H1 (cell line): ENCODE measurements around the gene AGPAT2. TPM values are rescaled to one million over a fixed set of nuclear protein-coding genes. Genes with fewer than 3 reads are reported as not detected.
A peak's percentile ranks its signal among the peaks of the same experiment; 100 is the strongest.

ENCODE experiments used
- CTCF ChIA-PET: fragments of 300-600 bp; sonication (Branson Sonifier 250); formaldehyde crosslinking; loops from one replicate; lab custom pipeline; 2021; ENCODE audit not compliant: partially characterized antibody; lab: Charles Lee
- POLR2A ChIA-PET: fragments of 300-600 bp; sonication (Branson Sonifier 250); formaldehyde crosslinking; loops from one replicate; lab custom pipeline; 2021; ENCODE audit warnings: inconsistent platforms; ENCODE audit not compliant: partially characterized antibody; lab: Charles Lee
- DNase-seq, 2 experiments: peaks; one replicate each; pipeline versions ENCODE4 v3.0.0 to v3.0.0-alpha.2; 2010 to 2022; ENCODE audit warnings: low spot score in 2 of 2, low read depth in 1 of 2, mixed read lengths in 1 of 2
- FAIRE-seq: peaks from 2 replicates; lab custom pipeline; 2011; peaks lifted over from hg19 to GRCh38; lab: Jason Lieb, UNC
- H2AFZ ChIP-seq: 2 replicates; pipeline ENCODE4 v1.8.1; 2012; ENCODE audit warnings: low read length, inconsistent platforms
- H2AK5ac ChIP-seq: 2 replicates; pipeline ENCODE4 v1.6.1; 2013; ENCODE audit warnings: low read depth, low read length
- H2BK120ac ChIP-seq: replicated peaks from 2 replicates; pipeline ENCODE3; 2013; ENCODE audit warnings: low read depth, low read length, inconsistent platforms
- H2BK12ac ChIP-seq: 2 replicates; pipeline ENCODE4 v1.6.1; 2013; ENCODE audit warnings: low read depth, low read length
- H2BK15ac ChIP-seq: 2 replicates; pipeline ENCODE4 v1.6.1; 2013; ENCODE audit warnings: low read length
- H2BK20ac ChIP-seq: 2 replicates; pipeline ENCODE4 v1.6.1; 2013; ENCODE audit warnings: low read length
- H2BK5ac ChIP-seq: 2 replicates; pipeline ENCODE4 v1.6.1; 2013; ENCODE audit warnings: low read depth, low read length
- H3K14ac ChIP-seq: 2 replicates; pipeline ENCODE4 v1.6.1; 2013; ENCODE audit warnings: inconsistent platforms; ENCODE audit not compliant: insufficient read length
- H3K18ac ChIP-seq: 2 replicates; pipeline ENCODE4 v1.6.1; 2013; ENCODE audit warnings: low read length; ENCODE audit errors: extremely low read depth
- H3K23ac ChIP-seq: 2 replicates; pipeline ENCODE4 v1.6.1; 2013; ENCODE audit warnings: inconsistent platforms; ENCODE audit not compliant: insufficient read length
- H3K23me2 ChIP-seq: 2 replicates; pipeline ENCODE4 v1.6.1; 2013; ENCODE audit warnings: low read depth, low read length
- H3K27ac ChIP-seq: 2 replicates; pipeline ENCODE4 v1.6.1; 2011; ENCODE audit warnings: low read depth, low read length, inconsistent platforms
- H3K27me3 ChIP-seq, 4 experiments: replicated peaks in 1 of 4; 1 replicate in 1 of 4; 2 replicates in 3 of 4; pipeline versions ENCODE4 v1.6.1 to v1.8.1; 2011 to 2013; ENCODE audit warnings: low read length in 3 of 4, mild to moderate bottlenecking in 3 of 4, inconsistent platforms in 2 of 4, mixed read lengths in 2 of 4, moderate library complexity in 1 of 4; ENCODE audit not compliant: control insufficient read depth in 3 of 4, insufficient read depth in 3 of 4; ENCODE audit errors: extremely low read depth in 1 of 4
- H3K36me3 ChIP-seq, 4 experiments: 2 replicates each; pipeline versions ENCODE4 v1.6.1 to v1.8.1; 2011 to 2013; ENCODE audit warnings: mild to moderate bottlenecking in 4 of 4, low read length in 3 of 4, moderate library complexity in 2 of 4, control low read depth in 1 of 4, inconsistent platforms in 1 of 4; ENCODE audit not compliant: insufficient read depth in 4 of 4, control insufficient read depth in 2 of 4
- H3K4ac ChIP-seq: replicated peaks from 2 replicates; pipeline ENCODE3; 2013; ENCODE audit warnings: low read length, low read depth, mixed read lengths, inconsistent platforms; ENCODE audit not compliant: insufficient read length
- H3K4me1 ChIP-seq, 4 experiments: replicated peaks in 1 of 4; 1 replicate in 1 of 4; 2 replicates in 3 of 4; pipeline versions ENCODE4 v1.6.1 to v1.8.1; 2011 to 2013; ENCODE audit warnings: low read length in 3 of 4, inconsistent platforms in 2 of 4, mixed read lengths in 1 of 4; ENCODE audit not compliant: insufficient read depth in 4 of 4, control insufficient read depth in 3 of 4
- H3K4me2 ChIP-seq, 2 experiments: 2 replicates each; pipeline versions ENCODE4 v1.6.1 to v1.8.1; 2011 to 2013; ENCODE audit warnings: low read depth in 2 of 2, low read length in 2 of 2, control low read depth in 1 of 2, inconsistent platforms in 1 of 2, mild to moderate bottlenecking in 1 of 2; ENCODE audit not compliant: insufficient read depth in 1 of 2
- H3K4me3 ChIP-seq, 4 experiments: fragments of 200-600, 300-600 bp in 1 of 4; sonication (generic), shearing (Covaris generic), sonication (Bioruptor Twin) in 1 of 4; 2 replicates each; pipeline versions ENCODE4 v1.5.1 to v1.8.1; 2011 to 2016; ENCODE audit warnings: low read length in 4 of 4, low read depth in 3 of 4, control low read depth in 2 of 4, inconsistent platforms in 2 of 4, mild to moderate bottlenecking in 2 of 4, mixed read lengths in 1 of 4, moderate library complexity in 1 of 4; ENCODE audit not compliant: insufficient read depth in 2 of 4; ENCODE audit errors: extremely low read depth in 1 of 4
- H3K56ac ChIP-seq: replicated peaks from 2 replicates; pipeline ENCODE3; 2013; ENCODE audit warnings: low read depth, mild to moderate bottlenecking, mixed read lengths, low read length, inconsistent platforms; ENCODE audit not compliant: insufficient read length
- H3K79me1 ChIP-seq: 2 replicates; pipeline ENCODE4 v1.6.1; 2013; ENCODE audit warnings: low read depth, low read length, control low read depth
- H3K79me2 ChIP-seq, 2 experiments: 2 replicates each; pipeline versions ENCODE4 v1.6.1 to v1.8.1; 2012 to 2013; ENCODE audit warnings: low read length in 2 of 2, mild to moderate bottlenecking in 2 of 2, inconsistent platforms in 1 of 2; ENCODE audit not compliant: insufficient read depth in 2 of 2, control insufficient read depth in 1 of 2
- H3K9ac ChIP-seq, 4 experiments: replicated peaks in 1 of 4; 1 replicate in 1 of 4; 2 replicates in 3 of 4; pipeline versions ENCODE4 v1.6.1 to v1.8.1; 2011 to 2013; ENCODE audit warnings: low read depth in 3 of 4, low read length in 3 of 4, control low read depth in 2 of 4, mild to moderate bottlenecking in 2 of 4, moderate library complexity in 2 of 4, inconsistent platforms in 1 of 4; ENCODE audit errors: extremely low read depth in 1 of 4
- H3K9me3 ChIP-seq, 2 experiments: 2 replicates each; pipeline versions ENCODE4 v1.6.1 to v1.8.1; 2012 to 2013; ENCODE audit warnings: mild to moderate bottlenecking in 2 of 2, moderate library complexity in 2 of 2, control low read depth in 1 of 2, inconsistent platforms in 1 of 2, low read depth in 1 of 2, low read length in 1 of 2, mixed read lengths in 1 of 2; ENCODE audit not compliant: insufficient read depth in 2 of 2
- H4K20me1 ChIP-seq, 2 experiments: replicated peaks in 1 of 2; 2 replicates each; pipeline versions ENCODE3 to v1.8.1; 2011 to 2013; ENCODE audit warnings: inconsistent platforms in 2 of 2, low read length in 2 of 2, mild to moderate bottlenecking in 1 of 2; ENCODE audit not compliant: insufficient read depth in 2 of 2, control insufficient read depth in 1 of 2
- H4K5ac ChIP-seq: 2 replicates; pipeline ENCODE4 v1.6.1; 2013; ENCODE audit warnings: low read length, low read depth, mixed read lengths, inconsistent platforms; ENCODE audit not compliant: insufficient read length
- H4K8ac ChIP-seq: 2 replicates; pipeline ENCODE4 v1.8.0; 2013; ENCODE audit warnings: mild to moderate bottlenecking, moderate library complexity, low read length, inconsistent platforms; ENCODE audit not compliant: insufficient read depth; ENCODE audit errors: extremely low read depth
- H4K91ac ChIP-seq: replicated peaks from 2 replicates; pipeline ENCODE3; 2013; ENCODE audit warnings: low read length, mixed read lengths, inconsistent platforms; ENCODE audit not compliant: insufficient read length
- MAFK ChIP-seq: IDR thresholded peaks from 2 replicates; pipeline ENCODE4 v1.6.1; 2012; ENCODE audit warnings: low read depth, mild to moderate bottlenecking, improper control_type of control experiment, low read length
- MAX ChIP-seq: IDR thresholded peaks from 2 replicates; pipeline ENCODE4 v1.6.1; 2012; ENCODE audit warnings: inconsistent platforms
- NANOG ChIP-seq: IDR thresholded peaks from 2 replicates; pipeline ENCODE4 v1.6.1; 2011; ENCODE audit warnings: low read length, low read depth, mild to moderate bottlenecking, inconsistent platforms; ENCODE audit not compliant: insufficient read depth, poor library complexity, severe bottlenecking
- POU5F1 ChIP-seq: IDR thresholded peaks from 2 replicates; pipeline ENCODE4 v1.6.1; 2011; ENCODE audit warnings: low read depth, mild to moderate bottlenecking, low read length, moderate library complexity
- RAD21 ChIP-seq, 2 experiments: IDR thresholded peaks in 1 of 2; conservative IDR thresholded peaks in 1 of 2; 2 replicates each; pipeline ENCODE4 v1.6.1; 2011; ENCODE audit warnings: low read depth in 2 of 2, low read length in 2 of 2, improper control_type of control experiment in 1 of 2, inconsistent platforms in 1 of 2, mild to moderate bottlenecking in 1 of 2, moderate library complexity in 1 of 2
- SIRT6 ChIP-seq: IDR thresholded peaks from one replicate; pipeline ENCODE4 v1.7.1; 2012; ENCODE audit warnings: low read length, inconsistent platforms
- USF2 ChIP-seq: IDR thresholded peaks from 2 replicates; pipeline ENCODE4 v1.6.1; 2011; ENCODE audit warnings: low read length, improper control_type of control experiment
- YY1 ChIP-seq: IDR thresholded peaks from 2 replicates; pipeline ENCODE4 v1.6.1; 2011; ENCODE audit warnings: low read depth, mild to moderate bottlenecking, low read length
- WGBS, 2 experiments: shearing (Covaris generic) in 1 of 2; methylation state at CpG; one replicate each; pipeline versions ENCODE4 v1.1.6 to v1.1.7; 2013 to 2015; ENCODE audit warnings: low lambda C conversion rate in 2 of 2, mixed read lengths in 2 of 2, inconsistent platforms in 1 of 2, low coverage in 1 of 2, missing lambda C conversion rate in 1 of 2; ENCODE audit not compliant: insufficient replicate concordance in 2 of 2, insufficient coverage in 1 of 2, insufficient read length in 1 of 2; ENCODE audit errors: extremely low coverage in 1 of 2, missing lambda C conversion rate in 1 of 2; 5-methylcytosine and 5-hydroxymethylcytosine counted together
- polyA plus RNA-seq, 7 experiments: library from polyadenylated mRNA; depleted of rRNA in 3 of 7; stranded (reverse) in 5 of 7; unstranded in 2 of 7; fragments of >200 nt in 5 of 7; fragments of 200-250 nt in 2 of 7; gene quantifications; 1 replicate in 5 of 7; 2 replicates in 1 of 7; 4 replicates in 1 of 7; pipeline versions ENCODE4 v1.2.1 to v1.2.3, GENCODE V29; 2011 to 2013; ENCODE audit warnings: missing spikeins in 2 of 7, mixed read lengths in 2 of 7
- total RNA-seq: library from RNA; stranded (reverse); fragmentation: NEBNext Ultra II Directional; extraction: Animal tissue kit (Norgen Biotek cat#: 25700); gene quantifications from 2 replicates; pipeline ENCODE4 v1.2.1, GENCODE V29; 2021

The AGPAT2 gene
- total and polyA plus RNA-seq, 2 of the 8 experiments (the other 6 are each of a cell fraction or from before 2014, with no cell fraction given) = 31.6 to 37.6 TPM

DNA sequence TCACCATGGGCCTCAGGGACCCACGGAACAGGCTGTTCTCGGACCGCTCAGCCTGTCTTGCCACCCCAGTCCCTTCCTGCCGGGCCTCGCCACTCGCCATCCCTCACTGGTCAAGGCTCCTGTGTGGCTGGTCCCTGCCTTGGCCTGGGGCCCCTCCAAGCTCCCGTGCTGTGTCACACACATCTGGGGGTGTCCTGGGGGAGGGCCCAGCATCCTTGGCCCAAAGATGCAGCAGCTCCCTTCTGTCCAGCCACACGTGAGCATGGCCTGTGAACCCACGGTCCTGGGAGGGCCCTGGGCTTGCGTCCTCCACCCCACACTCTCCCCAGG lies 25.0 kb downstream of the AGPAT2 start:
- no peak overlapping the region for H2BK120ac ChIP-seq
- H3K4ac ChIP-seq = no peak overlapping the region
- H2AFZ ChIP-seq = no peak overlapping the region
- H2BK5ac ChIP-seq = no peak overlapping the region
- no peak for FAIRE-seq
- H3K27me3 ChIP-seq = no peaks in the 10 kb centered on the region; a peak in 2 of 7 replicates
- H3K56ac ChIP-seq = no peak overlapping the region
- no peak overlapping the region for H3K4me2 ChIP-seq
- ChIA-PET POLR2A (interaction anchor here (1.3 to 1.6 kb wide), 2 partner anchors 10 to 66 kb away, joined by 3 to 4 read pairs; no protein-coding TSS in a partner anchor), CTCF (interaction anchor here (0.6 to 3.9 kb wide), 7 partner anchors 10 to 843 kb away, joined by 3 to 21 read pairs (median 4); no protein-coding TSS in a partner anchor)
- no peak overlapping the region; the same call in 1 of the 2 replicates for H3K18ac ChIP-seq
- H3K79me2 ChIP-seq = no peaks in the 10 kb centered on the region
- no peak overlapping the region for H4K8ac ChIP-seq
- H2AK5ac ChIP-seq = no peak overlapping the region
- H3K27ac ChIP-seq = no peak overlapping the region
- H3K23ac ChIP-seq = no peak overlapping the region
- DNase-seq = peak in 1 of 2 experiments; percentile 40
- no peaks in the 10 kb centered on the region; the same call in 1 of the 2 replicates for H3K23me2 ChIP-seq
- no peaks in the 10 kb centered on the region for H3K9me3 ChIP-seq
- H2BK12ac ChIP-seq = no peak overlapping the region
- no peak overlapping the region for H3K9ac ChIP-seq
- no peak overlapping the region for H2BK20ac ChIP-seq
- 90% methylated on average over 9 of the region's 10 CpGs; no CpG with 5 or more reads in 1 of the 2 experiments for WGBS, 2 experiments
- H3K4me1 ChIP-seq = peaks cover 0 to 4% (median 2%) of the 10 kb centered on the region in 4 experiments; a peak in 4 of 7 replicates
- H3K4me3 ChIP-seq = no peak overlapping the region
- H4K20me1 ChIP-seq = no peaks in the 10 kb centered on the region
- no peak overlapping the region for H4K5ac ChIP-seq
- H2BK15ac ChIP-seq = no peak overlapping the region
- H3K14ac ChIP-seq = no peak overlapping the region
- no peaks in the 10 kb centered on the region for H3K79me1 ChIP-seq
- TF ChIP-seq USF2 (no peak), SIRT6 (no peak), NANOG (no peak), RAD21 (IDR thresholded peaks at IDR 0.05 in 1 of 2, conservative IDR thresholded peaks at IDR 0.05 in 1 of 2; ENCODE audit: low read depth in 2 of 2, low read length in 2 of 2) (no peak), POU5F1 (no peak), MAX (no peak), MAFK (no peak), YY1 (no peak)
- no peaks in the 10 kb centered on the region for H3K36me3 ChIP-seq
- no peak overlapping the region for H4K91ac ChIP-seq
